Bronchus fibroblast of lung (primary cell): ENCODE measurements around the gene ITPK1. TPM values are rescaled to one million over a fixed set of nuclear protein-coding genes. Genes with fewer than 3 reads are reported as not detected.

ENCODE experiments used
- total RNA-seq: library from RNA; depleted of rRNA; stranded (reverse); fragments of >200 nt; gene quantifications from 2 replicates; pipeline ENCODE4 v1.2.3, GENCODE V29; 2015

Gene ITPK1
- total RNA-seq, result 10.8 and 14.3 TPM in 2 replicates

GRCh38 chr14:93115821-93116675 lies at the start of gene ITPK1:
Gene ITPK1, minus strand, starts transcription at chr14:93115925. Its CDS starts 762 bp downstream, at chr14:93115163.

GRCh38 chr14:92922883-92923743 lies 192.6 kb downstream of the ITPK1 start, which contains the start of gene CHGA:
Gene CHGA, plus strand, starts transcription at chr14:92923150. Its CDS starts 210 bp downstream, at chr14:92923360.

Other genes with a start within 250 kb of the ITPK1 start
- gene CHGA, start 192.8 kb downstream of the ITPK1 start, total RNA-seq, result not detected in 2 replicates
- gene MOAP1, start 69.0 kb upstream of the ITPK1 start, total RNA-seq, result 7.4 and 8.0 TPM in 2 replicates
- gene LYSET, start 69.4 kb upstream of the ITPK1 start, total RNA-seq, result 5.5 and 5.7 TPM in 2 replicates
- gene GON7, start 91.1 kb upstream of the ITPK1 start, total RNA-seq, result 9.7 and 15.6 TPM in 2 replicates
- gene UBR7, start 91.3 kb upstream of the ITPK1 start, total RNA-seq, result 26.9 and 28.4 TPM in 2 replicates
- 6.7 and 6.8 TPM in 2 replicates for gene BTBD7, start 217.1 kb upstream of the ITPK1 start, total RNA-seq
- gene COX8C, start 231.3 kb upstream of the ITPK1 start, total RNA-seq, result not detected in 2 replicates